HepG2 (cell line): ENCODE measurements around the gene ITIH1. TPM values are rescaled to one million over a fixed set of nuclear protein-coding genes. Genes with fewer than 3 reads are reported as not detected.

Experiments used
- ATAD3A ChIP-seq: sonication (generic); formaldehyde crosslinking; IDR thresholded peaks from 2 replicates; pipeline ENCODE4 v1.4.0; 2020; ENCODE audit warnings: missing genetic modification reagents
- BATF2 ChIP-seq: sonication (generic); formaldehyde crosslinking; IDR thresholded peaks from 2 replicates; pipeline ENCODE4 v1.8.0; 2022; ENCODE audit warnings: mild to moderate bottlenecking, missing genetic modification reagents, moderate library complexity
- CREB3 ChIP-seq: sonication (generic); formaldehyde crosslinking; IDR thresholded peaks from 2 replicates; pipeline ENCODE4 v1.5.0; 2020; ENCODE audit warnings: missing genetic modification reagents
- CSRNP2 ChIP-seq: sonication (generic); formaldehyde crosslinking; conservative IDR thresholded peaks from 2 replicates; pipeline ENCODE4 v1.8.0; 2022; ENCODE audit warnings: low read depth, missing genetic modification reagents
- EHMT2 ChIP-seq: fragments of 200-600 bp; sonication (generic); IDR thresholded peaks from 2 replicates; pipeline ENCODE4 v1.7.0; 2017; ENCODE audit warnings: antibody characterized with exemption, low read depth, low read length, borderline replicate concordance
- GPBP1L1 ChIP-seq: sonication (generic); formaldehyde crosslinking; IDR thresholded peaks from 2 replicates; pipeline ENCODE4 v1.5.0; 2020; ENCODE audit warnings: mild to moderate bottlenecking, missing genetic modification reagents
- NFYC ChIP-seq: IDR thresholded peaks from 2 replicates; pipeline ENCODE4 v1.6.1; 2016; ENCODE audit warnings: missing genetic modification reagents, missing compliant biosample characterization
- RBAK ChIP-seq: sonication (generic); formaldehyde crosslinking; IDR thresholded peaks from 2 replicates; pipeline ENCODE4 v1.5.1; 2020; ENCODE audit warnings: mild to moderate bottlenecking, missing genetic modification reagents
- SRSF1 ChIP-seq: fragments of 200-400 bp; formaldehyde crosslinking; optimal IDR thresholded peaks from 2 replicates; pipeline ENCODE3; 2017; ENCODE audit warnings: mild to moderate bottlenecking, low read depth, low read length, moderate library complexity
- ZFX ChIP-seq: sonication (generic); formaldehyde crosslinking; IDR thresholded peaks from 2 replicates; pipeline ENCODE4 v1.4.0; 2020; ENCODE audit warnings: mild to moderate bottlenecking, low read depth, missing genetic modification reagents, moderate library complexity
- ZMAT3 ChIP-seq: sonication (generic); formaldehyde crosslinking; conservative IDR thresholded peaks from 2 replicates; pipeline ENCODE4 v1.7.0; 2021; ENCODE audit warnings: missing genetic modification reagents
- ZNF318 ChIP-seq: sonication (generic); formaldehyde crosslinking; IDR thresholded peaks from 2 replicates; pipeline ENCODE4 v1.4.0; 2020; ENCODE audit warnings: mild to moderate bottlenecking, missing genetic modification reagents
- ZNF614 ChIP-seq: IDR thresholded peaks from 2 replicates; pipeline ENCODE4 v1.6.1; 2018; ENCODE audit warnings: missing biosample characterization, missing genetic modification reagents, inconsistent platforms, borderline replicate concordance
- ZNF850 ChIP-seq: sonication (generic); formaldehyde crosslinking; conservative IDR thresholded peaks from 2 replicates; pipeline ENCODE4 v1.9.0; 2021; ENCODE audit warnings: mild to moderate bottlenecking, missing genetic modification reagents
- ZNF879 ChIP-seq: sonication (generic); formaldehyde crosslinking; IDR thresholded peaks from 2 replicates; pipeline ENCODE4 v1.8.1; 2023; ENCODE audit warnings: missing genetic modification reagents
- polyA plus RNA-seq, 8 experiments: library from polyadenylated mRNA; depleted of rRNA in 3 of 8; stranded (reverse) in 7 of 8; unstranded in 1 of 8; fragments of >200 nt; fragmentation: Illumina TruSeq in 4 of 8; extraction: Trizol in 4 of 8; gene quantifications; 2 replicates each; pipeline versions ENCODE4 v1.2.1 to v1.2.3, GENCODE V29; 2011 to 2016; ENCODE audit warnings: low read depth in 4 of 8, missing spikeins in 1 of 8, mixed read lengths in 1 of 8; ENCODE audit not compliant: insufficient read depth in 1 of 8
- total RNA-seq, 5 experiments: library from RNA; depleted of rRNA; stranded (reverse); fragments of >200 nt; fragmentation: Illumina TruSeq; extraction: Trizol; gene quantifications; 2 replicates each; pipeline ENCODE4 v1.2.3, GENCODE V29; 2016; ENCODE audit warnings: low read depth in 1 of 5

The ITIH1 gene
- total and polyA plus RNA-seq, 2 of the 13 experiments (the other 11 are each of a cell fraction or from before 2014, with no cell fraction given), result 12.3 to 19.6 TPM

GRCh38 chr3:52787672-52788625 lies 10.6 kb downstream of the ITIH1 start (continued):
- no peak for TF ChIP-seq ZNF318 (CRISPR knock-in tag)
- TF ChIP-seq ZMAT3 (CRISPR knock-in tag), result no peak
- TF ChIP-seq NFYC (CRISPR knock-in tag), result no peak
- TF ChIP-seq ZNF879 (CRISPR knock-in tag), result no peak
- no peak for TF ChIP-seq CSRNP2
- no peak for TF ChIP-seq ZNF614 (CRISPR knock-in tag)
- no peak for TF ChIP-seq CREB3
- TF ChIP-seq BATF2 (CRISPR knock-in tag), result peak; percentile 44; the same call in 1 of the 2 replicates
- peak; percentile 46 for TF ChIP-seq SRSF1
- no peak for TF ChIP-seq RBAK (CRISPR knock-in tag)
- no peak for TF ChIP-seq ATAD3A
- no peak for TF ChIP-seq EHMT2
- no peak for TF ChIP-seq GPBP1L1 (CRISPR knock-in tag)
- TF ChIP-seq ZFX (CRISPR knock-in tag), result peak; percentile 55
- TF ChIP-seq ZNF850 (CRISPR knock-in tag), result no peak
